Epithelial cell of proximal tubule (primary cell): Measurements from ENCODE around the gene ELFN1. TPM values are rescaled to one million over a fixed set of nuclear protein-coding genes. Genes with fewer than 3 reads are reported as not detected.
"Not testable (repeated sequence)": the region's sequence is repeated elsewhere in the genome, so short reads cannot be mapped to it uniquely, and the experiment has no call there.

Experiments
- DNase-seq: peaks from one replicate; pipeline ENCODE4 v3.0.0-alpha.2; 2011; ENCODE audit warnings: low read depth
- H3K4me3 ChIP-seq: 2 replicates; pipeline ENCODE4 v1.5.1; 2011; ENCODE audit warnings: low read depth, mild to moderate bottlenecking, low read length
- total RNA-seq: library from RNA; depleted of rRNA; stranded (reverse); fragments of >200 nt; gene quantifications from 2 replicates; pipeline ENCODE4 v1.2.3, GENCODE V29; 2015
- TF ChIP-seq, protein P1 (sequence below): conservative IDR thresholded peaks from 2 replicates; pipeline ENCODE4 v1.5.1; 2012; ENCODE audit warnings: low read depth, mild to moderate bottlenecking, low read length

Gene ELFN1
- total RNA-seq, 1 donor from 2014 or later = 0.23 TPM

DNA sequence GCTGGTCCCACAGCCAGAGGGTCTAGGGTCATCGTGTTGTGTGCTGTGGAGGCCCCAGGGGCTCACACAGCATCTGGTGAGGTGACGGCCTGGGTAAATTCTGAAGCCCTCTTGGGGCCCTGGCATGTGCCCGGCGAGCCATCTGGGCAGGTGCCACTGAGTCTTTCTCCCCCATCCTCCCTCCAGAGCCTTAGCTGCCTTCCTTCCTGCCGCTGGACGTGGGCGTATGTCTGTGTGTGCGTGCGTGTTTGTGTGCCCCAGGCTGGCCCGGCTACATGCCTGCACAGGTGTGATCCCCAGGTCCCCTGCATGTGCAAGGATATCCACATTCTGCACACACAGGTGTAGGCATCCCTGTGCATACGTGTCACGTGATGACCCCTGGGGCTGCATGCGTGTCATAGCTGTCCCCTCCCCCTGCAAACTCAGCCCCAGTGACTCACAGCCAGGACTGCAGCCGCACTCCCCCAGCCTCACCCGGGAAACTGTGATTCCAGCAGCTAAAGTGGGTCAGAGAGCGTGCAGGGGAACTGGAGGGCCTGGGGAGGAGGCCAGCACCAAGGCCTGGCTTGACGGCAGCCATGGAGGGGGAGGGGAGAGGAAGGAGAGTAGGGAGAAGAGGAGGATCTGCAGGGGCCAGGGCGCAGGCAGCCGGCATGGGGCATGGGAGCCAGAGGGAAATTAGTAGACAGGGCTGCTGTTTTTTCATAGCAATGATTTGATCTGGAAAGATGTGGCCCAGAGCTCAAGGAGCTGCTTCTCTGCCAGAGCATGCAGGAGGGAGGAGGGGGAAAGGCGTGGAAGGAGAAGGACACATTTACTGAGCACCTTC lies 46.4 kb downstream of the ELFN1 start:
- TF ChIP-seq, protein P1, sequence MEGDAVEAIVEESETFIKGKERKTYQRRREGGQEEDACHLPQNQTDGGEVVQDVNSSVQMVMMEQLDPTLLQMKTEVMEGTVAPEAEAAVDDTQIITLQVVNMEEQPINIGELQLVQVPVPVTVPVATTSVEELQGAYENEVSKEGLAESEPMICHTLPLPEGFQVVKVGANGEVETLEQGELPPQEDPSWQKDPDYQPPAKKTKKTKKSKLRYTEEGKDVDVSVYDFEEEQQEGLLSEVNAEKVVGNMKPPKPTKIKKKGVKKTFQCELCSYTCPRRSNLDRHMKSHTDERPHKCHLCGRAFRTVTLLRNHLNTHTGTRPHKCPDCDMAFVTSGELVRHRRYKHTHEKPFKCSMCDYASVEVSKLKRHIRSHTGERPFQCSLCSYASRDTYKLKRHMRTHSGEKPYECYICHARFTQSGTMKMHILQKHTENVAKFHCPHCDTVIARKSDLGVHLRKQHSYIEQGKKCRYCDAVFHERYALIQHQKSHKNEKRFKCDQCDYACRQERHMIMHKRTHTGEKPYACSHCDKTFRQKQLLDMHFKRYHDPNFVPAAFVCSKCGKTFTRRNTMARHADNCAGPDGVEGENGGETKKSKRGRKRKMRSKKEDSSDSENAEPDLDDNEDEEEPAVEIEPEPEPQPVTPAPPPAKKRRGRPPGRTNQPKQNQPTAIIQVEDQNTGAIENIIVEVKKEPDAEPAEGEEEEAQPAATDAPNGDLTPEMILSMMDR = no peak
- H3K4me3 ChIP-seq = no peak overlapping the region
- DNase-seq = no peak

GRCh38 chr7:1717095-1717483 lies 47.0 kb downstream of the ELFN1 start:
- TF ChIP-seq, protein P1 = no peak
- H3K4me3 ChIP-seq = no peak overlapping the region
- DNase-seq = no peak

DNA sequence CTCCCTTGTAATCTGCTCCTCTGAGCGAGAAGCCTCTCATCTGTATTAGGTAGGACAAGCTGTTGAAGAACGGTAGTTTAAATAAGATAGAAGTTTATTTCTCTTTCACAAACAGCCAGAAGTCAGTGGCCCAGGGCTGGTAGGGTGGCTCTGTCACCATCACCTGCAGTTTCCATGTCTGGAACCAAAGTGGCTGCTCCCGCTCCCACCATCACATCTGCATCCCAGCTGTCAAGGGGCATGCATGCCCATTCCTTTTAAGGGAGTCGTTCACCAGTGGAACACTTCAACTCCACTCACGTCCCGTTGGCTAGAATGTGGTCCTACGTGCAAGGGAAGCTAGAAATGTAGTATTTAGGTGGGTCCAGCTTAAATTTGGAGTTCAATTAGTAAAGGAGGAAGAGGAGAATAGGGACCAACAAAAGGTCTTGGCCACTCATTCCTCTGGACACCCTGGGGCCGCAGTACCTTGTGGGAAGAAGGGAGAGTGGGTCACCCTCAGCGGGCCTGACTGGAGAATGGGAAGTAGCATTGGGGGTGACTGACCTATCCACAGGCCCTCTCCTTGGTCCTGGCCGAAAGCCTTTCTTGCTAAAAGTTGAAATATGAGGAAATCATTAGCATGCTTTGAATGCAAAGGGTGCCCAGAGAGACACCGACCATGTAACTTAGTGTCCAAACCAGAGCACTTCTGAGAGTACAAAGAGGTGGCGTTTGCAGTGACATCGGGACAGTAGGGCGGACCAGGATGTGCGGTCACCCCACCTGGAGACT lies 48.0 kb downstream of the ELFN1 start:
- no peak overlapping the region for H3K4me3 ChIP-seq
- DNase-seq = no peak
- TF ChIP-seq, protein P1 = no peak

GRCh38 chr7:1718850-1719249 lies 48.8 kb downstream of the ELFN1 start:
- not testable (repeated sequence) for DNase-seq, H3K4me3 ChIP-seq

- H3K4me3 ChIP-seq, DNase-seq: not testable (repeated sequence)
These were observed 49.2 kb downstream of the ELFN1 start for GRCh38 chr7:1719256-1719655.

GRCh38 chr7:1719913-1720312 lies 49.8 kb downstream of the ELFN1 start:
- no peak overlapping the region for H3K4me3 ChIP-seq
- TF ChIP-seq, protein P1 = no peak
- no peak for DNase-seq

- H3K4me3 ChIP-seq = no peak overlapping the region
- DNase-seq = no peak
- TF ChIP-seq, protein P1 = no peak
These were observed 50.2 kb downstream of the ELFN1 start for GRCh38 chr7:1720326-1720725.
